Fibroblast of skin of scalp (primary cell): ENCODE results near the gene TP53BP1.
"Not testable (repeated sequence)": the region's sequence is repeated elsewhere in the genome, so short reads cannot be mapped to it uniquely, and the experiment has no call there.

ENCODE experiments used
- DNase-seq: peaks from one replicate; pipeline ENCODE4 v3.0.0-alpha.2; 2013

The TP53BP1 gene

GRCh38 chr15:43414196-43414595 is 78.8 kb downstream of the TP53BP1 start:
- peak; percentile 7 for DNase-seq

GRCh38 chr15:43412096-43412495 is 80.9 kb downstream of the TP53BP1 start:
- DNase-seq, result no peak

GRCh38 chr15:43410572-43411214 is 82.3 kb downstream of the TP53BP1 start:
- DNase-seq, result peak; percentile 15

DNA sequence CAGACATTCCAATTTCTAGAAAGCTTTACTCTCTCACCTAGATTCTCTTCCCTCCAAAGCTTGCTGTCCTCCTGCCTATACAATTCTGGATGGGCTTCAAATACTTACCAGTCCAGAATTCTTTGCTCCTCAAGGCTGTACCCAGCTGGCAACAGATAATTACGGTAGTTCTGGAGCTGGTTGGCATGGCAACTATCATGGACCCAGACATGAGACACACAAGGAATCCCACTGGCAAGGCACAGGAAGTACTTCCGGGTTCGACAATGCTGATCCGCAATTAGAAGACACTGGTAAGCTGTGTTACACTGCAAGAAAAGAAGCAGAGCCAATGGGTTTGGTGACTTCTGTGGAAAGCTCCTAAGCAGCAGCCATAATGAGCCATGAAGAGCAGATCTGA is 84.2 kb downstream of the TP53BP1 start:
- no peak for DNase-seq

- no peak for DNase-seq
These were observed 86.1 kb downstream of the TP53BP1 start for GRCh38 chr15:43406808-43407207.

DNA sequence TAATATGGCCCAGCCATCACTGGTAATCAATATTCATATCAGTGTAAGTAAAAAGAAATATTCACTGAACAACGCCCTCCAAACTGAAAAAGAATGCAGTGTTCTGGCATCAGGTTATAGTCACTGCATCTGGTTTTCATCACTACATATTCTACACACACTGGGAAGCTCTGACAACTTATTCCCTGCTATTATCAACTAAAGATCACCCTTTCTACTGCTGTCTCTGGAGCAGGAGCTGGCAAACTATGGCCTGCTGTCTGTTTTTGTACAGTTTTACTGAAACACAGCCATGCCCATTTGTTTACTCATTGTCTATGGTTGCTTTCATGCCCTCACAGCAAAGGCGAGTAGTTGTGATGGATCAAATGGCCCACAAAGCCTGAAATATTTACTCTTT is 86.8 kb downstream of the TP53BP1 start:
- DNase-seq, result no peak

DNA sequence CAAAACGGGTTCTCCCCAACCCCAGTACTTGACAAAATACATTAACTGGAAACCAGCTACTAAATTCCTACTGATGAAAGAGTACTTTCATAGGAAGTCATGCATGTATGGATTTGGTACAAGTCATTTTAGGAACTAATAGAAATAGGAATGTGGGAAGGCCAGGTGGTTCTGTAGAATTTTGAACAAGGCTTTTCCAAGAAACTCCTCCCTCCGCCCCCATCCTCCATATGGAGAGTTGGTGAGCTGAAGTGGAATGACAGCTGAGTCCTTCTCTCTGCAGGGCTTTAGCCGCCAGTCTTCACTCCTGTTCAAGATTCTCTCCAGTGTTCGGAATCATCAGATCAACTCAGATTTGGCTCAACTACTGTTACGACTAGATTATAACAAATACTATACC is 88.8 kb downstream of the TP53BP1 start:
- no peak for DNase-seq

GRCh38 chr15:43403616-43404015 is 89.3 kb downstream of the TP53BP1 start:
- DNase-seq, result no peak

DNA sequence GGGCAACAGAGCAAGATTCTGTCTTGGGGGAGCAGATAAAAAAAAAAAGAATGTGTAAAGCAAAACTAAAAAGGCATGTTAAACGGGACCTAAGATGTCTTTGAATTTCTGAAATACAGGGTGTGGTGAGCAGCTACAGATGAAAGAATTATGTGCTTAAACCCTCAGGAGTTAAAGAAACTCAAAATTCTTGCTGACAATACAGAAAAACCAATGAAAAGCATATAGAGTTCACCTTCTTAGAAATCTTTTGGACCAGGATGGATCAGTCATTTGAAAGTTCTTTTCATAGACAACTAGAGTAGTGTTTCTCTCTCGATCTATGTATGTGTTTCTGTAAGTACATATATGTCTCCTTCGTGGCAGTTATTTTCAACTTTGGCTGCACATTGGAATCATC is 90.7 kb downstream of the TP53BP1 start:
- no peak for DNase-seq

DNA sequence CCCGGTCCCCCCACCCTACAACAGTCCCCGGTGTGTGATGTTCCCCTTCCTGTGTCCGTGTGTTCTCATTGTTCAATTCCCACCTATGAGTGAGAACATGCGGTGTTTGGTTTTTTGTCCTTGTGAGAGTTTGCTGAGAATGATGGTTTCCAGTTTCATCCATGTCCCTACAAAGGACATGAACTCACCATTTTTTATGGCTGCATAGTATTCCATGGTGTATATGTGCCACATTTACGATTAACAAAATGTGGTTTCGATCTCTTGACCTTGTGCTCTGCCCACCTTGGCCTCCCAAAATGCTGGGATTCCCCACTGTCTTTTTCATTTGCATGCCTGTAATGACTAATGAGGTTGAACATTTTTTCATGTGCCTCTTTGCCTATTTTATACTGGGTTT is 99.4 kb downstream of the TP53BP1 start:
- DNase-seq, result not testable (repeated sequence)

DNA sequence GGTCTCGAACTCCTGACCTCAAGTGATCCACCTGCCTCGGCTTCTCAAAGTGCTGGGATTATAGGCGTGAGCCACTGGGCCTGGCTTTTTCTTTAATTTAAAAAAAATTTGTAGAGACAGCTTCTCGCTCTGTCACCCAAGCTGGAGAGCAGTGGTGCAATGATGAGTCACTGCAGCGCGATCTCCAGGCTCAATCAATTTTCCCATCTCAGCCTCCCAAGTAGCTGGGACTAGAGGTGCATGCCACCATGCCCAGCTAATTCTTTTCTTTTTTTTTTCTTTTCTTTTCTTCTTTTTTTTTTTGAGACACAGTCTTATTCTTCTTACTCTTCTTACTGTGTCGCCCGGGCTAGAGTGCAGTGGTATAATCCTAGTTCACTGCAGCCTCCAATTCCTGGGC is 102.2 kb downstream of the TP53BP1 start:
- DNase-seq, result peak; percentile 19

- DNase-seq, result no peak
These were observed 109.9 kb downstream of the TP53BP1 start for GRCh38 chr15:43383070-43383469.

GRCh38 chr15:43382310-43382709 is 110.6 kb downstream of the TP53BP1 start:
- DNase-seq, result no peak

DNA sequence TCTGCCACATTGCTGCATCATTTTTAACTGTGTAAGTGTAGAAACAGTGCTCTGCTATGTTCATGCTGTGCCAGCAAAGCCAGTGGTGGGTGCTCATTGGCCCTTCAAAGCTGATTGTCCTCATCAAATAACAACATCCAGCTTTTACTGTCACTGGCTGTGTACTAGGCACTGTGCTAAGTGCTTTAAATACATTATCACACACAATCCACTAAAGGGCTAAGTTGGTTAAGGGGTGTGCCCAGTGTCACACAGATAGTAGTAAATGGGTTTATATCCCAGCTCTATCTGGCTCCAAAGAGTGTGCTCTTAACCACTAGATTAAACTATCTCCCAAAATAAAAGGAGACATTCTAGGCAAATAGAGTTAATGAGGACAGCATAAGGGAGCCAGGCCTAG is 114.4 kb downstream of the TP53BP1 start:
- no peak for DNase-seq

GRCh38 chr15:43376017-43376705 is 116.8 kb downstream of the TP53BP1 start:
- peak; percentile 21 for DNase-seq

DNA sequence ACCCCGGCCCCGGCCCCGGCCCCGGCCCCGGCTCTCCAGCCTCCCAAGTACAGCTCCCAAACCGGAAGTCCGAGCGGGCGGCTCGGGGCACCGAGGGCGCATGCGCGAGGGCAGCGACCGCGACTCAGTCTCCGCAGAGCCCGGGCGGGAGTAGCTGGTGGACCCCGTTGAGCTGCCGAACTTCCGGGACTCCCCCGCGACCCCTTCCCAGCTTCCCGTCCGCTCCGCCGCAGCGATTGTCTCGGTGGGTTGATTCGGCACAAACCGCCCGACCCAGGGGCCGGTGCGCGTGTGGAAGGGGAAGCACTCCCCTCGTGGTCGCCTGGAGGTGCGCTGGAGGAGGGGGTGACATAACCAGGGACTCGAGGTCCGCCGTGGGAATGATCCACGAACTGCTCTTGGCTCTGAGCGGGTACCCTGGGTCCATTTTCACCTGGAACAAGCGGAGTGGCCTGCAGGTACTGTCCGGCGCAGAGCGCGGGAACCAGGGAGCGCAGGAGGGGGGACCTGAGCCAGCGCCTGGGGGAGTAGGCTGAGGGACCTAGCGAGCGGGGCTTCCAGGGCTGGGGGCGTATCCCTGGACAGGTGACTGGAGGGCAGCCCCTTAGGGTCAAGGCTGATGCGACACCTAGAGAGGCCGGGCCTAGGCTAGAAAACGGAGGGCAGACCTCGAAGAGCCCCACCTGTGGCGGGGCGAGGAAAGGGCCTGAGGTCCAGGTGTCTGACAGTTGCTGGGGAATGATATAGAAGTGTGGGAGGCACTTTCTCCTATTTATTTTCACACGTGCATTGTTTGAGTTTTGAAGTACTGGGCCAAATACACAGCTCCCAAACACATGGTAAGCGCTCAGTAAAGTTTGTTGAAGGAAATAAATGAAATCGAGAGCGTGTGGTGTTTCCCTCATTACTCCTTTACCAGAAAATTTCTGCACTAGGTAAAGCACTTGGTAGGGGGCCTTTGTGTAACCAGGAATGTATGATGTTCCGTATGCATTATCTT is 121.7 kb downstream of the TP53BP1 start, which contains the start of the genes TUBGCP4 and ZSCAN29:
Gene TUBGCP4, plus strand, starts transcription at position 127 of the 1,000 bp plus-strand sequence. Its CDS starts 254 bp downstream, at position 381.
Gene ZSCAN29, minus strand, starts transcription at position 69 of the 1,000 bp plus-strand sequence. CDS start 1,130 bp downstream, outside the sequence.
- peak; percentile 84 for DNase-seq

GRCh38 chr15:43370310-43370974 is 122.5 kb downstream of the TP53BP1 start:
- peak; percentile 18 for DNase-seq

GRCh38 chr15:43361313-43361903 is 131.5 kb downstream of the TP53BP1 start:
- peak; percentile 1 for DNase-seq

DNA sequence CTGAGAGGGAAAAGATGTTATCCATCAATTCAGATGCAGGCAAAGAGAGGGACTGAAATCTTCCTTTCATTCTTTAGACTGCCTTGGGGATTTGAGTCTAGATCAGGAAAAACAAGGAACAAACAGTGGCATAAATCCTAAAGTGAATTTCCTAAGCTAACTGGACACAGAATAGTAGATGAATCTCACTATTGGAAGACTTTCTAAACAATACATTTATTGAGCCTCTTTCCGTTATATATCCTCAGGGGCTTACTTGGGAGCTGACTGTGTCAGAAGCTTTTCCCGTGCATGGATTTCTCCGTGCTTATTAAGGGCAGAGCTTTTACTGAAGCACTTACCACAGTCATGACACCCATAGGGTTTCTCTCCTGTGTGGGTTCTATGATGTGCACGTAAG is 132.1 kb downstream of the TP53BP1 start:
- no peak for DNase-seq
